MG63 (cell line): ENCODE results near the gene INSM1. TPM values are rescaled to one million over a fixed set of nuclear protein-coding genes. Genes with fewer than 3 reads are reported as not detected.
A peak's percentile ranks its signal among the peaks of the same experiment; 100 is the strongest.

ENCODE experiments used
- DNase-seq: peaks from one replicate; pipeline ENCODE4 v3.0.0-alpha.2; 2020
- H3K27me3 ChIP-seq: fragments of 250-450 bp; sonication (Bioruptor Pico); 2 replicates; pipeline ENCODE4 v1.5.1; 2020; ENCODE audit warnings: mild to moderate bottlenecking, moderate library complexity
- H3K36me3 ChIP-seq: fragments of 250-450 bp; sonication (Bioruptor Pico); 2 replicates; pipeline ENCODE4 v1.5.1; 2020; ENCODE audit warnings: mild to moderate bottlenecking, moderate library complexity
- H3K4me3 ChIP-seq: fragments of 250-450 bp; sonication (Bioruptor Pico); 2 replicates; pipeline ENCODE4 v1.5.1; 2020; ENCODE audit warnings: mild to moderate bottlenecking, moderate library complexity
- H3K9me3 ChIP-seq: fragments of 250-450 bp; sonication (Bioruptor Pico); 2 replicates; pipeline ENCODE4 v1.5.1; 2020; ENCODE audit warnings: mild to moderate bottlenecking, moderate library complexity
- total RNA-seq: library from RNA; depleted of rRNA; stranded (reverse); fragments of >200 nt; shearing (Covaris generic); gene quantifications from 2 replicates; pipeline ENCODE4 v1.2.3, GENCODE V29; 2014; ENCODE audit warnings: low replicate concordance; rRNA removed

The INSM1 gene
- not detected in 2 replicates for total RNA-seq

GRCh38 chr20:20367575-20368417, at the start of gene INSM1:
TSS of gene INSM1 (plus strand) at chr20:20368104. CDS start at chr20:20368268, 164 bp downstream.
- peaks cover 23% of the 10 kb centered on the region for H3K27me3 ChIP-seq

GRCh38 chr20:20318365-20319161, 49.3 kb upstream of the INSM1 start:
- no peaks in the 10 kb centered on the region for H3K27me3 ChIP-seq
- H3K36me3 ChIP-seq: no peaks in the 10 kb centered on the region
- no peak overlapping the region for H3K4me3 ChIP-seq
- H3K9me3 ChIP-seq: no peaks in the 10 kb centered on the region
- no peak for DNase-seq

More at GRCh38 chr20:20367575-20368417, at the start of gene INSM1:
- H3K4me3 ChIP-seq: no peak within 1 kb of the TSS
- no peaks in the 10 kb centered on the region for H3K9me3 ChIP-seq
- no peak for DNase-seq
- H3K36me3 ChIP-seq: no peaks in the 10 kb centered on the region

- H3K9me3 ChIP-seq: no peaks in the 10 kb centered on the region
- no peak for DNase-seq
- H3K27me3 ChIP-seq: no peaks in the 10 kb centered on the region
Measured at GRCh38 chr20:20321134-20321533, 46.8 kb upstream of the INSM1 start.

GRCh38 chr20:20321917-20322316, 46.0 kb upstream of the INSM1 start:
- no peaks in the 10 kb centered on the region for H3K27me3 ChIP-seq
- no peaks in the 10 kb centered on the region for H3K9me3 ChIP-seq
- DNase-seq: no peak
- no peak overlapping the region for H3K4me3 ChIP-seq
- H3K36me3 ChIP-seq: no peaks in the 10 kb centered on the region

More at GRCh38 chr20:20321134-20321533, 46.8 kb upstream of the INSM1 start:
- no peaks in the 10 kb centered on the region for H3K36me3 ChIP-seq
- no peak overlapping the region for H3K4me3 ChIP-seq

GRCh38 chr20:20322912-20323311, 45.0 kb upstream of the INSM1 start:
- no peak for DNase-seq
- H3K4me3 ChIP-seq: no peak overlapping the region
- no peaks in the 10 kb centered on the region for H3K9me3 ChIP-seq
- H3K36me3 ChIP-seq: no peaks in the 10 kb centered on the region
- H3K27me3 ChIP-seq: no peaks in the 10 kb centered on the region

GRCh38 chr20:20327746-20328145, 40.2 kb upstream of the INSM1 start:
- Histone ChIP-seq H3K4me3 (no peak overlapping the region), H3K27me3 (no peaks in the 10 kb centered on the region), H3K9me3 (no peaks in the 10 kb centered on the region), H3K36me3 (no peaks in the 10 kb centered on the region)
- peak; percentile 4 for DNase-seq

GRCh38 chr20:20329564-20329963, 38.3 kb upstream of the INSM1 start:
- Histone ChIP-seq H3K4me3 (no peak overlapping the region), H3K27me3 (no peaks in the 10 kb centered on the region), H3K36me3 (no peaks in the 10 kb centered on the region), H3K9me3 (no peaks in the 10 kb centered on the region)
- DNase-seq: no peak

- Histone ChIP-seq H3K36me3 (no peaks in the 10 kb centered on the region), H3K4me3 (no peak overlapping the region), H3K9me3 (no peaks in the 10 kb centered on the region), H3K27me3 (no peaks in the 10 kb centered on the region)
- no peak for DNase-seq
Measured at GRCh38 chr20:20331156-20331555, 36.7 kb upstream of the INSM1 start.

- Histone ChIP-seq H3K27me3 (no peaks in the 10 kb centered on the region), H3K4me3 (no peak overlapping the region), H3K36me3 (no peaks in the 10 kb centered on the region), H3K9me3 (no peaks in the 10 kb centered on the region)
- DNase-seq: no peak
Measured at GRCh38 chr20:20331817-20332216, 36.1 kb upstream of the INSM1 start.

GRCh38 chr20:20333866-20334265, 34.0 kb upstream of the INSM1 start:
- Histone ChIP-seq H3K27me3 (no peaks in the 10 kb centered on the region), H3K4me3 (no peak overlapping the region), H3K9me3 (no peaks in the 10 kb centered on the region), H3K36me3 (no peaks in the 10 kb centered on the region)
- DNase-seq: no peak

- Histone ChIP-seq H3K9me3 (no peaks in the 10 kb centered on the region), H3K36me3 (no peaks in the 10 kb centered on the region), H3K27me3 (no peaks in the 10 kb centered on the region), H3K4me3 (no peak overlapping the region)
- DNase-seq: no peak
Measured at GRCh38 chr20:20334489-20334888, 33.4 kb upstream of the INSM1 start.

- no peak for DNase-seq
- Histone ChIP-seq H3K9me3 (no peaks in the 10 kb centered on the region), H3K36me3 (no peaks in the 10 kb centered on the region), H3K4me3 (no peak overlapping the region), H3K27me3 (no peaks in the 10 kb centered on the region)
Measured at GRCh38 chr20:20338133-20338730, 29.7 kb upstream of the INSM1 start.

GRCh38 chr20:20340443-20340842, 27.5 kb upstream of the INSM1 start:
- no peaks in the 10 kb centered on the region for H3K36me3 ChIP-seq
- no peak for DNase-seq
- H3K9me3 ChIP-seq: no peaks in the 10 kb centered on the region
- no peak overlapping the region for H3K4me3 ChIP-seq
- H3K27me3 ChIP-seq: no peaks in the 10 kb centered on the region

GRCh38 chr20:20341371-20341770, 26.5 kb upstream of the INSM1 start:
- no peak for DNase-seq
- Histone ChIP-seq H3K36me3 (no peaks in the 10 kb centered on the region), H3K27me3 (no peaks in the 10 kb centered on the region), H3K9me3 (no peaks in the 10 kb centered on the region), H3K4me3 (no peak overlapping the region)

GRCh38 chr20:20342066-20342465, 25.8 kb upstream of the INSM1 start:
- no peaks in the 10 kb centered on the region for H3K9me3 ChIP-seq
- H3K4me3 ChIP-seq: no peak overlapping the region
- no peaks in the 10 kb centered on the region for H3K27me3 ChIP-seq
- H3K36me3 ChIP-seq: no peaks in the 10 kb centered on the region
- DNase-seq: no peak

- Histone ChIP-seq H3K4me3 (no peak overlapping the region), H3K9me3 (no peaks in the 10 kb centered on the region), H3K36me3 (no peaks in the 10 kb centered on the region), H3K27me3 (no peaks in the 10 kb centered on the region)
- no peak for DNase-seq
Measured at GRCh38 chr20:20343932-20344331, 24.0 kb upstream of the INSM1 start.

GRCh38 chr20:20344476-20344875, 23.4 kb upstream of the INSM1 start:
- no peak overlapping the region for H3K4me3 ChIP-seq
- no peaks in the 10 kb centered on the region for H3K27me3 ChIP-seq
- no peaks in the 10 kb centered on the region for H3K36me3 ChIP-seq
- H3K9me3 ChIP-seq: no peaks in the 10 kb centered on the region
- no peak for DNase-seq
